NCI-H510A treated with DMSO at 0.1 percent for 48 hours (cell line): Measurements from ENCODE around the gene BCAR3.

Source experiments
- DNase-seq: peaks from one replicate; lab custom pipeline; 2025; lab: John Stamatoyannopoulos, UW

BCAR3 gene

GRCh38 chr1:93638981-93639380, 42.7 kb downstream of the BCAR3 start:
- DNase-seq, result no peak

- no peak for DNase-seq
These were observed 43.3 kb downstream of the BCAR3 start for GRCh38 chr1:93638307-93638847.

- no peak for DNase-seq
These were observed 44.9 kb downstream of the BCAR3 start for GRCh38 chr1:93636712-93637111.

- DNase-seq, result no peak
These were observed 45.8 kb downstream of the BCAR3 start for GRCh38 chr1:93635614-93636543.

GRCh38 chr1:93633313-93633712, 48.3 kb downstream of the BCAR3 start:
- no peak for DNase-seq

- peak; percentile 38 for DNase-seq
These were observed 49.8 kb downstream of the BCAR3 start for GRCh38 chr1:93631626-93632365.

- no peak for DNase-seq
These were observed 51.5 kb downstream of the BCAR3 start for GRCh38 chr1:93630168-93630567.

- DNase-seq, result peak; percentile 97
These were observed 52.3 kb downstream of the BCAR3 start for GRCh38 chr1:93629101-93630059.

GRCh38 chr1:93628681-93629080, 53.0 kb downstream of the BCAR3 start:
- DNase-seq, result no peak

GRCh38 chr1:93625582-93626327, 55.9 kb downstream of the BCAR3 start:
- no peak for DNase-seq

GRCh38 chr1:93623875-93624274, 57.8 kb downstream of the BCAR3 start:
- no peak for DNase-seq

GRCh38 chr1:93623436-93623835, 58.2 kb downstream of the BCAR3 start:
- DNase-seq, result no peak

- DNase-seq, result no peak
These were observed 60.4 kb downstream of the BCAR3 start for GRCh38 chr1:93621246-93621645.

- no peak for DNase-seq
These were observed 60.8 kb downstream of the BCAR3 start for GRCh38 chr1:93620841-93621210.

- no peak for DNase-seq
These were observed 61.3 kb downstream of the BCAR3 start for GRCh38 chr1:93620172-93620840.

GRCh38 chr1:93619507-93620171, 62.0 kb downstream of the BCAR3 start:
- DNase-seq, result peak; percentile 70

- peak; percentile 33 for DNase-seq
These were observed 63.8 kb downstream of the BCAR3 start for GRCh38 chr1:93617670-93618499.

GRCh38 chr1:93616996-93617669, 64.5 kb downstream of the BCAR3 start:
- no peak for DNase-seq
